ENCODE measurements around the gene SLC23A1. TPM values are rescaled to one million over a fixed set of nuclear protein-coding genes. Genes with fewer than 3 reads are reported as not detected.

Gene SLC23A1
- total RNA-seq, 1 donor from 2014 or later = not detected

DNA sequence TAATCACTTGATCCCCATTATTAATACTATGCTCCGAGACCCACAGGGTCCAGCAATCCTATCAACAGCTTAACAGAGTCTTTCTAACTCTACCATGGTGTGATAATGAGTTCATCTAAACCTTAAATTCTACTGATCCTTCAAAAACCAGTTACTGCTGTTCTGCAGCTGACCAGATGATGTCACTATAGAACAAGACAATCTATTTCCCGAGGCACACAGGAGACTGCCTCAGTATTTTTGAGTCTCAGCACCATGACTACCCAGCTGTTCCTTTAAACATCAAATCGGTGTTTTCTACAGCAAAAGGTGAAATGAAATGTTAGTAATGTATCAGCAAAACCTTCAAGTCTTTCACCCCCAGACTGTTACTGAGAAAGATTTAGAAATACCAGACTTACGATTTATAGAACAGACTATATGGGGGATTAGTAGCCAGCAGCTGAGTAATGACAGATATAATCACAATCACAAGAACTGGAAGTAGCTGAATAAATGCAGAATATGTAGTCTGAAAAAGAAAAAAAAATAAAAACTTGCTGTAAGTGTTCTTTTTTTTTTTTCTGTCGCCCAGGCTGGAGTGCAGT, 39.3 kb upstream of the SLC23A1 start:
- DNase-seq (ENCODE audit: low spot score in 2 of 2) = peak in 1 of 2 donors; percentile 74

DNA sequence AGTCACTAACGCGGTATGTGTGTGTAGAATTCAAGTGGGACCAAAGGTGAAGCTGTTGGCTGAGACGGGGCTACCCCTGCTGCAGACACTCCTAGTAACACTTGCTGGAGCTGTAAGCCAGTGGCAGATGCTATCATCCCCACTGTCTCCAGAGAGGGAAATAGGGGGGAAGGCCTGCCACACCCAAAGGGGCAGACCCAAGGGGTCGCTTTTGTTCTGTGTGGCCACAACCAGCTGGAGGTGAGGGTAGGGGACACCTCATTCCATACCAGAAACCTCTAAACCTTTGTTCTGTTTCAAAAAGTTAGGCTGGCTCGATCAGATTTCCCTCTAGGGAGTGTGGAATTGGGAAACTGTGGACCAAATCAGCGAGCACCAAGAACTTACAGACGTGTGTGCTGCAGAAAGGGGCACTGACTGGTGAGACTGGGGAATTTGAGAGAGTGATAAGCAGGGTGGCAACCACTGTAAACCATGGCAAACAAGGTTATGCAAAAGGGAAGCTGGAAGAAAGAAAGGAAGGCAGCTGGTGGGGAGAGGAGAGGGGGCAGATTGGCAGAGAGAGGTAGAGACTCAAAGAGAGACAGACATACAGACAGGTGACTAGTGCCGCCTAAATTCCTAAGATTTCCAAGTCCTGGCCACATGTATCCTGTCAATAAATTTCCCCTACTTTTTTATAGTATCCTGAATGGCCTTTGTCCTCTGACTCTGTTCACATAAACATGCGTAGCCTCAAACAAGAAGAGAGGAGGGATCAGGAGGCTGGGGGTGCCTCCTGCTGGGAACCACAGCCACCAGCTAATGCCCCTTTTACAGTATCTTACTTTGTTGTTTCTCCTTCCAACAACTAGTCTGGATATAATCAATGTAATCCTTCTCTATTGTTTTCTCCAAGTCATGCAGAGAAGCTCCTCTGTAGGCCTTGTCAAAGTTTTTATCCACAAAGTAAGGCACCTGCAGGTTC, 36.4 kb upstream of the SLC23A1 start:
- DNase-seq (ENCODE audit: low spot score in 2 of 2) = peak in 1 of 2 donors; percentile 52
- TF ChIP-seq, protein P1, sequence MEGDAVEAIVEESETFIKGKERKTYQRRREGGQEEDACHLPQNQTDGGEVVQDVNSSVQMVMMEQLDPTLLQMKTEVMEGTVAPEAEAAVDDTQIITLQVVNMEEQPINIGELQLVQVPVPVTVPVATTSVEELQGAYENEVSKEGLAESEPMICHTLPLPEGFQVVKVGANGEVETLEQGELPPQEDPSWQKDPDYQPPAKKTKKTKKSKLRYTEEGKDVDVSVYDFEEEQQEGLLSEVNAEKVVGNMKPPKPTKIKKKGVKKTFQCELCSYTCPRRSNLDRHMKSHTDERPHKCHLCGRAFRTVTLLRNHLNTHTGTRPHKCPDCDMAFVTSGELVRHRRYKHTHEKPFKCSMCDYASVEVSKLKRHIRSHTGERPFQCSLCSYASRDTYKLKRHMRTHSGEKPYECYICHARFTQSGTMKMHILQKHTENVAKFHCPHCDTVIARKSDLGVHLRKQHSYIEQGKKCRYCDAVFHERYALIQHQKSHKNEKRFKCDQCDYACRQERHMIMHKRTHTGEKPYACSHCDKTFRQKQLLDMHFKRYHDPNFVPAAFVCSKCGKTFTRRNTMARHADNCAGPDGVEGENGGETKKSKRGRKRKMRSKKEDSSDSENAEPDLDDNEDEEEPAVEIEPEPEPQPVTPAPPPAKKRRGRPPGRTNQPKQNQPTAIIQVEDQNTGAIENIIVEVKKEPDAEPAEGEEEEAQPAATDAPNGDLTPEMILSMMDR (IDR thresholded peaks at IDR 0.05) = no peak
- Histone ChIP-seq H3K36me3 (peaks cover 26 to 43% of the 10 kb centered on the region in 2 donors), H3K27me3 (no peaks in the 10 kb centered on the region), H3K4me1 (peaks cover 10 to 34% of the 10 kb centered on the region in 2 donors), H3K9me3 (no peaks in the 10 kb centered on the region), H3K4me3 (no peak overlapping the region), H3K27ac (peak overlapping the region; percentile 2 to 72)
- intact Hi-C loops (cut with DNase I) = loop anchor here (5.0 to 10.0 kb wide), 2 partner anchors 143 to 345 kb away; partner anchors contain the start of gene UBE2D2

More for the DNA sequence above, 39.3 kb upstream of the SLC23A1 start:
- peaks cover 46 to 59% of the 10 kb centered on the region in 2 donors for H3K36me3 ChIP-seq
- peaks cover 0 to 14% of the 10 kb centered on the region in 2 donors for H3K4me1 ChIP-seq
- intact Hi-C loops (cut with DNase I) = loop anchor here (1.0 to 10.0 kb wide), 4 partner anchors 58 to 342 kb away; partner anchors contain the start of gene UBE2D2
- no peak overlapping the region for H3K4me3 ChIP-seq
- TF ChIP-seq, protein P1 (IDR thresholded peaks at IDR 0.05) = peak; percentile 79 to 84 (median 80)
- H3K9me3 ChIP-seq = no peaks in the 10 kb centered on the region
- no peaks in the 10 kb centered on the region for H3K27me3 ChIP-seq
- H3K27ac ChIP-seq = no peak overlapping the region

DNA sequence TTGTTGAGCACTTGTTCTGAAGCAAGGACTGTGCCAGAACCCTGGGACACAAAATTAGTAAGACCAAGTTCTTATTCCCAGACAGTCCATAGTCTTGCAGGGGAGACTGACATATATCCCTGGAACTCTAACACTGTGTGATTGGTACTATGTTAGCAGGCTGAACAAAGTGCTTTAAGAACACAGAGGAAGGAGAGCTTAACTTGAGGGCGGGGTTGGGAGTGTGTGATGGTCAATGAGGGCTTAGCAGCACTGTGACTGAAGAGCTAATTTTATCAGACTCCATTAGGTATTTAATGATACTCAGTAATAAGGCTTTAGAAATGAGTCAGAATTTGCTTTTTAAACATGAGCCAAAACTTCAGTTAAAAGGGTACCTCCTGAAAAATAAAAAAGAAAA, 35.7 kb upstream of the SLC23A1 start:
- Histone ChIP-seq H3K4me1 (peaks cover 10 to 36% of the 10 kb centered on the region in 2 donors), H3K27ac (peak overlapping the region; percentile 65 to 72), H3K4me3 (no peak overlapping the region), H3K36me3 (peaks cover 24 to 36% of the 10 kb centered on the region in 2 donors), H3K27me3 (no peaks in the 10 kb centered on the region), H3K9me3 (no peaks in the 10 kb centered on the region)
- TF ChIP-seq, protein P1 (IDR thresholded peaks at IDR 0.05) = no peak
- DNase-seq (ENCODE audit: low spot score in 2 of 2) = peak in 1 of 2 donors; percentile 24
- intact Hi-C loops (cut with DNase I) = no loop called here

DNA sequence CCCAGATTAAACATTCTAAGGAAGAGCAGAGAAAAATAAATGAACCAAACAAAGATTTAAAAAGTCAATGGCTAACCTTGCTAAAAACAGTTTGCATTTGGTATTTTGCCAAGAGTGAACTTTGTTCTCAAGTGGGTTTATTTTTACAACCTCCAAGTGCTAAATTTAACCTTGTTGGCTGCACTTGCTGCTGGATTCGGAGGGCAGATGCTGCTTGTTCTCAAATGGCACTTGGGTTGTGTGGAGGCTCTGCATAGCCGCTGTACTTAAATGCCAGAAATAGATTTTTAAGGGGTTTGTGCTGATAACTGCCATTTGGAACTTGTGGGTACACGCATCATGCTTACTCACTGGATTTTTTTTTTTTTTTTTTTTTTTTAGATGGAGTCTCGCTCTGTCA, 34.1 kb upstream of the SLC23A1 start:
- peaks cover 10 to 36% of the 10 kb centered on the region in 2 donors for H3K4me1 ChIP-seq
- H3K27me3 ChIP-seq = no peaks in the 10 kb centered on the region
- H3K9me3 ChIP-seq = no peaks in the 10 kb centered on the region
- TF ChIP-seq, protein P1 (IDR thresholded peaks at IDR 0.05) = no peak
- H3K4me3 ChIP-seq = no peak overlapping the region
- intact Hi-C loops (cut with DNase I) = loop anchor here (1.0 kb wide), 1 partner anchor 23 kb away; no protein-coding TSS in a partner anchor
- H3K27ac ChIP-seq = peak overlapping the region; percentile 74 to 76
- peak in 1 of 2 donors; percentile 83 for DNase-seq (ENCODE audit: low spot score in 2 of 2)
- peaks cover 21 to 40% of the 10 kb centered on the region in 2 donors for H3K36me3 ChIP-seq

DNA sequence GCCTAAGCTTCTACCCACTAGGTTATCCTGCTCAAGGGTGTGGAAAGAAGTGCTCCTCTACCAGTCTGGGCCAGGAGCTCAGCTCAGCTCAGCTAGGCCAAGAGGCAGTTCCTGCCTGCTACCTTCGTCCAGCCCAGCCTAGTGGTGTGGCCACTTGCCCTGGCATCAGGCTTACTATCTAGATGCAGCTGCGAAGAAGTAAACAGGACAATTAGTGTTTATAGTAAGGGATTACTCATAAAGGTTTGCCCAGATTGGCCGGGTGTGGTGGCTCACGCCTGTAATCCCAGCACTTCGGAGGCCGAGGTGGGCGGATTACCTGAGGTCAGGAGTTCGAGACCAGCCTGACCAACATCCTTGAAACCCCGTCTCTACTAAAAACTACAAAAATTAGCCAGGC, 33.6 kb upstream of the SLC23A1 start:
- peaks cover 10 to 36% of the 10 kb centered on the region in 2 donors for H3K4me1 ChIP-seq
- H3K27me3 ChIP-seq = no peaks in the 10 kb centered on the region
- H3K9me3 ChIP-seq = no peaks in the 10 kb centered on the region
- intact Hi-C loops (cut with DNase I) = loop anchor here (1.0 kb wide), 1 partner anchor 22 kb away; no protein-coding TSS in a partner anchor
- peak in 1 of 2 donors; percentile 61 for DNase-seq (ENCODE audit: low spot score in 2 of 2)
- peaks cover 20 to 36% of the 10 kb centered on the region in 2 donors for H3K36me3 ChIP-seq
- H3K4me3 ChIP-seq = no peak overlapping the region
- H3K27ac ChIP-seq = peak overlapping the region; percentile 74 to 76
- TF ChIP-seq, protein P1 (IDR thresholded peaks at IDR 0.05) = no peak

Measured in ascending aorta (tissue), 2 donors.